Thymus (tissue), 14 donors: ENCODE results near the gene CDC42EP4. TPM values are rescaled to one million over a fixed set of nuclear protein-coding genes. Genes with fewer than 3 reads are reported as not detected.

Source experiments
- DNase-seq, 9 donors: peaks; one replicate each; pipeline ENCODE4 v3.0.0-alpha.2; 2013; ENCODE audit warnings: low spot score in 9 of 9, low read depth in 6 of 9, missing footprints in 1 of 9
- H3K27ac ChIP-seq, 2 donors: one replicate each; pipeline ENCODE4 v1.5.1; 2013; ENCODE audit warnings: control low read depth in 1 of 2, low read depth in 1 of 2, low read length in 1 of 2, mild to moderate bottlenecking in 1 of 2, moderate library complexity in 1 of 2
- H3K27me3 ChIP-seq, 2 donors: one replicate each; pipeline ENCODE4 v1.5.1; 2013; ENCODE audit warnings: low read length in 1 of 2; ENCODE audit not compliant: control insufficient read depth in 2 of 2, insufficient read depth in 1 of 2
- H3K36me3 ChIP-seq, 2 donors: one replicate each; pipeline ENCODE4 v1.5.1; 2013; ENCODE audit warnings: low read length in 1 of 2, mild to moderate bottlenecking in 1 of 2, moderate library complexity in 1 of 2; ENCODE audit not compliant: control insufficient read depth in 2 of 2, insufficient read depth in 2 of 2
- H3K4me1 ChIP-seq, 2 donors: one replicate each; pipeline ENCODE4 v1.5.1; 2013; ENCODE audit warnings: low read length in 2 of 2; ENCODE audit not compliant: control insufficient read depth in 2 of 2, insufficient read depth in 2 of 2
- H3K4me3 ChIP-seq, 2 donors: one replicate each; pipeline ENCODE4 v1.5.1; 2013; ENCODE audit warnings: low read length in 2 of 2, control low read depth in 1 of 2, mild to moderate bottlenecking in 1 of 2
- H3K9me3 ChIP-seq, 2 donors: one replicate each; pipeline ENCODE4 v1.5.1; 2013; ENCODE audit warnings: low read length in 1 of 2, mild to moderate bottlenecking in 1 of 2; ENCODE audit not compliant: control insufficient read depth in 2 of 2, insufficient read depth in 1 of 2
- WGBS: extraction: QIAGEN DNeasy Blood & Tissue Kit; methylation state at CpG from one replicate; pipeline ENCODE4 v1.1.7; 2013; 5-methylcytosine and 5-hydroxymethylcytosine counted together
- long read RNA-seq, 10 donors: transcript quantifications; one replicate each; lab custom pipeline, GENCODE V29; 2026
- polyA plus RNA-seq: library from polyadenylated mRNA; stranded (reverse); fragments of 200-250 nt; gene quantifications from one replicate; pipeline ENCODE4 v1.2.3, GENCODE V29; 2013
- total RNA-seq: library from RNA; stranded (reverse); fragments of 120-200 nt; gene quantifications from one replicate; pipeline ENCODE4 v1.2.4, GENCODE V29; 2013
- donor health status: healthy.

Gene CDC42EP4, protein sequence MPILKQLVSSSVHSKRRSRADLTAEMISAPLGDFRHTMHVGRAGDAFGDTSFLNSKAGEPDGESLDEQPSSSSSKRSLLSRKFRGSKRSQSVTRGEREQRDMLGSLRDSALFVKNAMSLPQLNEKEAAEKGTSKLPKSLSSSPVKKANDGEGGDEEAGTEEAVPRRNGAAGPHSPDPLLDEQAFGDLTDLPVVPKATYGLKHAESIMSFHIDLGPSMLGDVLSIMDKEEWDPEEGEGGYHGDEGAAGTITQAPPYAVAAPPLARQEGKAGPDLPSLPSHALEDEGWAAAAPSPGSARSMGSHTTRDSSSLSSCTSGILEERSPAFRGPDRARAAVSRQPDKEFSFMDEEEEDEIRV
- total RNA-seq (20.8 TPM), polyA plus RNA-seq (30.9 TPM)
- long read RNA-seq, donor 1, partial matches to known transcripts, result 0 of 2 reads
- long read RNA-seq, donor 1, other reads (novel, unspliced or antisense), result 0 of 2 reads
- long read RNA-seq, donor 2, result 0 reads
- long read RNA-seq, donor 3, transcript CDC42EP4-201 (2 exons, 3,272 nt), result major isoform, 7 of 9 reads
- long read RNA-seq, donor 3, partial matches to known transcripts, result 0 of 9 reads
- long read RNA-seq, donor 3, other reads (novel, unspliced or antisense), result 0 of 9 reads
- long read RNA-seq, donor 4, transcript CDC42EP4-201 (2 exons, 3,272 nt), result major isoform, 7 of 7 reads
- long read RNA-seq, donor 4, partial matches to known transcripts, result 0 of 7 reads
- long read RNA-seq, donor 4, other reads (novel, unspliced or antisense), result 0 of 7 reads
- long read RNA-seq, donor 5, transcript CDC42EP4-201 (2 exons, 3,272 nt), result major isoform, 19 of 19 reads
- long read RNA-seq, donor 5, partial matches to known transcripts, result 0 of 19 reads
- long read RNA-seq, donor 5, other reads (novel, unspliced or antisense), result 0 of 19 reads
- long read RNA-seq, donor 6, transcript CDC42EP4-201 (2 exons, 3,272 nt), result major isoform, 5 of 6 reads
- long read RNA-seq, donor 6, partial matches to known transcripts, result 0 of 6 reads
- long read RNA-seq, donor 6, other reads (novel, unspliced or antisense), result 0 of 6 reads
- long read RNA-seq, donor 7, transcript CDC42EP4-201 (2 exons, 3,272 nt), result major isoform, 7 of 7 reads
- long read RNA-seq, donor 7, partial matches to known transcripts, result 0 of 7 reads
- long read RNA-seq, donor 7, other reads (novel, unspliced or antisense), result 0 of 7 reads
- long read RNA-seq, donor 8, transcript CDC42EP4-201 (2 exons, 3,272 nt), result major isoform, 5 of 6 reads
- long read RNA-seq, donor 8, partial matches to known transcripts, result 0 of 6 reads
- long read RNA-seq, donor 8, other reads (novel, unspliced or antisense), result 0 of 6 reads
- long read RNA-seq, donor 9, partial matches to known transcripts, result 0 of 1 reads
- long read RNA-seq, donor 9, other reads (novel, unspliced or antisense), result 0 of 1 reads
- long read RNA-seq, donor 10, transcript CDC42EP4-201 (2 exons, 3,272 nt), result major isoform, 11 of 12 reads
- long read RNA-seq, donor 10, partial matches to known transcripts, result 0 of 12 reads
- long read RNA-seq, donor 10, other reads (novel, unspliced or antisense), result 0 of 12 reads

- H3K9me3 ChIP-seq, result no peaks in the 10 kb centered on the region
- peaks cover 0 to 38% of the 10 kb centered on the region in 2 donors for H3K27me3 ChIP-seq
- 5% methylated on average over 71 of the region's 71 CpGs for WGBS
- H3K4me3 ChIP-seq, result peak within 1 kb of the TSS; percentile 60 to 61
- H3K27ac ChIP-seq, result peak within 1 kb of the TSS; percentile 71 to 86
- H3K4me1 ChIP-seq, result peaks cover 11 to 33% of the 10 kb centered on the region in 2 donors
- DNase-seq, result peak; percentile 45 to 84 (median 63)
- no peaks in the 10 kb centered on the region for H3K36me3 ChIP-seq
Observed at GRCh38 chr17:73311781-73312641, at the start of gene CDC42EP4. Gene CDC42EP4 (minus strand): TSS chr17:73312001. CDS start chr17:73286500, 25,501 bp downstream.

DNA sequence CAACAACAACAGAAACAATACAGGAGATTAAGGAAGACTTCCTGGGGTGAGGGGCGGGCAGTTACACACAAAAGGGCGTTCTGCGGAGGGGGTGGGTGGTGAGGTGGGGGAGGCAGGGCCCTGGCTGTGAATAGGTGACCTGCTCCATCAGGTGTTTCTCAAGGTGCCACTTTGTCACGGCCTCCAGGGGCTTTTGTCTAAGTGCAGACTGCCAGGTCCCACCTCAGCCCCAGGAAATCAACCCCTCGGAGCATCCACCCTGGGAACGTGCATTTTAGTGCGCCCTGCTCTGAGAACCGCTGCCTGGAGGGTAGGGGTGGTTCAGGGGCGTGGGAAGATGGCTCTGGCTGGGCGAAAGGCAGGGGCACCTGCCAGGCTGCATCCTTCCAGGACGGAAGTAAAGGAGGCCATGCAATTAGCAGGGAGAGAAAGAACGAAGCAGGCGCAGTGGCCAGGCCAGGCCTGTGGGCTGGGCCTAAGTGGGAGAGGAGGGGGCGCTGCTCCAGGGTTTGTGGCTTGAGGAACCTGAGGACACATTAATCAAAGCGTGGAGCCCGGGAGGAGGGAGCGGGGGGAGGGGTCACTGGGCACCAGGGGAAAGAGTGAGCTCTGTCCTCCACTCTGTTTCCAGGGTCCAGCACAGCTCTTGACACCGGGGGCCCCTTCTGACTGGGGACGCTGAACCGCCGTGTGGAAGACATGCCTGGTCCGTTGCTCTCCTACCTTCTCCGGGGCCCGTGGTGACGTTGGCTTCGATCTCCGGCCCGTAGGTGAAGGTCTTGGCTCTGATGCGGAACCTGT lies 49.4 kb upstream of the CDC42EP4 start:
- H3K27ac ChIP-seq, result no peak overlapping the region
- DNase-seq, result no peak
- no peaks in the 10 kb centered on the region for H3K36me3 ChIP-seq
- no peaks in the 10 kb centered on the region for H3K9me3 ChIP-seq
- peaks cover 0 to 6% of the 10 kb centered on the region in 2 donors for H3K4me1 ChIP-seq
- H3K4me3 ChIP-seq, result no peak overlapping the region
- 95% methylated on average over 29 of the region's 29 CpGs for WGBS
- H3K27me3 ChIP-seq, result peaks cover 0 to 2% of the 10 kb centered on the region in 2 donors

DNA sequence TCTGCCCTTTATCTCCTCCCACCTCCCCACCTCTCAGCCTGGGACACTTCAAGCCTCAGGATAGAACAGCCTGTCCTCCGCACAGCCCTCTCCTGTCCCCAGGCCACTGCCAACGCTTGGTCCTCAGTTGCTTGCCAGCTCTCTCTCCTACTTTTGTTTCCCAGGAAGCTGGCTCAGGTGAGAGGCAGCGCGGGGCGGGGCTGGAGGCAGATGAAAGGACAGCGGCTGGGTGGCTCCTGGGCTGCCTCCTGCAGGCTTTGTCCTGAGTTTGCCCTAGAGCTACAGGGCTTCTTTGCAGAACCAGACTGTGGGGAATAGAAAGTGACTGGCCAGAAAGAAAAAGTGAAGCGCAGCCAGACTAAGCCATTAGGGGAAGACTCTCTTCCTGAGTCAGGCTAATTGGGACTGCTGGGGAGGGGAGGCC lies 48.2 kb upstream of the CDC42EP4 start:
- Histone ChIP-seq H3K4me3 (no peak overlapping the region), H3K4me1 (peaks cover 0 to 6% of the 10 kb centered on the region in 2 donors), H3K27ac (no peak overlapping the region), H3K9me3 (no peaks in the 10 kb centered on the region), H3K27me3 (no peaks in the 10 kb centered on the region), H3K36me3 (no peaks in the 10 kb centered on the region)
- 93% methylated on average over 7 of the region's 7 CpGs for WGBS
- peak in 1 of 9 donors; percentile 14 for DNase-seq

GRCh38 chr17:73359352-73359751 lies 47.6 kb upstream of the CDC42EP4 start:
- H3K4me3 ChIP-seq, result no peak overlapping the region
- WGBS, result 96% methylated on average over 10 of the region's 10 CpGs
- no peak for DNase-seq
- H3K36me3 ChIP-seq, result no peaks in the 10 kb centered on the region
- no peaks in the 10 kb centered on the region for H3K27me3 ChIP-seq
- H3K9me3 ChIP-seq, result no peaks in the 10 kb centered on the region
- H3K4me1 ChIP-seq, result peaks cover 0 to 6% of the 10 kb centered on the region in 2 donors
- H3K27ac ChIP-seq, result no peak overlapping the region

- Histone ChIP-seq H3K27ac (no peak overlapping the region), H3K27me3 (no peaks in the 10 kb centered on the region), H3K36me3 (no peaks in the 10 kb centered on the region), H3K4me1 (peaks cover 0 to 6% of the 10 kb centered on the region in 2 donors), H3K4me3 (no peak overlapping the region), H3K9me3 (no peaks in the 10 kb centered on the region)
- 89% methylated on average over 9 of the region's 9 CpGs for WGBS
- DNase-seq, result no peak
Observed at GRCh38 chr17:73358668-73359067, 46.9 kb upstream of the CDC42EP4 start.

DNA sequence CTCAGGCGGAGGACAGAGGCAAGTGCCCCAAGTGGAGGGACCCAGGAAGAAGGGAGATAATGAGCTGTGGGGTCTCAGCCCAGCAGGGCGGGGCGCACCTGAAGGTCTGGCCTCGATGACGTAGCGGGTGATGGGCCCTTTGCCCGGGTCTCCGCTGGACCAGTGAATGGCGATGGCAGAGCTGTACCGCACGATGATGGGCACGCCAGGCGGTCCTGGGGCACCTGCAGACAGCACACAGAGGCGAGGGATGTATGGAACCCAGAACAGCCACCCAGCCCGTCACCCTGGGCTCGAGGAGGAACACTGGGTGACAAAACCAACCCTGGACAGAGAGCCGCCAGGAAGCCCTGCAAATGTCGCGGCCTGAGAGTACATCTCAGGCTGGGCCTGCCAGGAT lies 46.2 kb upstream of the CDC42EP4 start:
- Histone ChIP-seq H3K4me1 (peaks cover 0 to 6% of the 10 kb centered on the region in 2 donors), H3K27me3 (no peaks in the 10 kb centered on the region), H3K9me3 (no peaks in the 10 kb centered on the region), H3K36me3 (no peaks in the 10 kb centered on the region), H3K4me3 (no peak overlapping the region), H3K27ac (no peak overlapping the region)
- DNase-seq, result no peak
- 98% methylated on average over 19 of the region's 19 CpGs for WGBS

- H3K4me1 ChIP-seq, result peaks cover 0 to 6% of the 10 kb centered on the region in 2 donors
Observed at GRCh38 chr17:73357318-73357717, 45.5 kb upstream of the CDC42EP4 start.

More at GRCh38 chr17:73357318-73357717, 45.5 kb upstream of the CDC42EP4 start:
- no peak for DNase-seq
- Histone ChIP-seq H3K27ac (no peak overlapping the region), H3K4me3 (no peak overlapping the region), H3K9me3 (no peaks in the 10 kb centered on the region), H3K36me3 (no peaks in the 10 kb centered on the region), H3K27me3 (no peaks in the 10 kb centered on the region)
- 94% methylated on average over 9 of the region's 9 CpGs for WGBS
